HG03060 (cell line): Measurements from ENCODE around the gene FARSA.
"Not testable (repeated sequence)": the region's sequence is repeated elsewhere in the genome, so short reads cannot be mapped to it uniquely, and the experiment has no call there.

ENCODE experiments used
- ATAC-seq: cut with Tn5 transposase; IDR thresholded peaks from one replicate; pipeline ENCODE4 v1.9.1; 2021; ENCODE audit warnings: low read depth, moderate number of reproducible peaks; ENCODE audit not compliant: unreplicated experiment

Gene FARSA

GRCh38 chr19:12937927-12938778 is 4.6 kb upstream of the FARSA start, which contains the start of gene CALR:
CALR (plus strand) TSS chr19:12938609; CDS start chr19:12938680, 71 bp downstream.
- ATAC-seq, result peak; percentile 67

GRCh38 chr19:12937093-12937926 is 3.8 kb upstream of the FARSA start:
- ATAC-seq, result no peak

- no peak for ATAC-seq
Observed at GRCh38 chr19:12936582-12936981, 3.1 kb upstream of the FARSA start.

- ATAC-seq, result no peak
Observed at GRCh38 chr19:12935071-12935470, 1.6 kb upstream of the FARSA start.

- ATAC-seq, result no peak
Observed at GRCh38 chr19:12932392-12933286, 872 bp downstream of the FARSA start.

- ATAC-seq, result no peak
Observed at GRCh38 chr19:12930002-12930645, 3.4 kb downstream of the FARSA start.

GRCh38 chr19:12924621-12925310 is 8.7 kb downstream of the FARSA start:
- no peak for ATAC-seq

GRCh38 chr19:12922959-12923358 is 10.6 kb downstream of the FARSA start:
- no peak for ATAC-seq

- no peak for ATAC-seq
Observed at GRCh38 chr19:12921047-12921446, 12.5 kb downstream of the FARSA start.

- ATAC-seq, result no peak
Observed at GRCh38 chr19:12918253-12918652, 15.3 kb downstream of the FARSA start.

GRCh38 chr19:12915860-12916259 is 17.7 kb downstream of the FARSA start:
- not testable (repeated sequence) for ATAC-seq

- no peak for ATAC-seq
Observed at GRCh38 chr19:12913851-12914690, 19.4 kb downstream of the FARSA start.

- no peak for ATAC-seq
Observed at GRCh38 chr19:12913011-12913561, 20.4 kb downstream of the FARSA start.

GRCh38 chr19:12912571-12912970 is 20.9 kb downstream of the FARSA start:
- ATAC-seq, result no peak

- ATAC-seq, result no peak
Observed at GRCh38 chr19:12907166-12907565, 26.3 kb downstream of the FARSA start.

GRCh38 chr19:12899891-12900518 is 33.5 kb downstream of the FARSA start:
- ATAC-seq, result no peak

GRCh38 chr19:12896460-12896859 is 37.1 kb downstream of the FARSA start:
- no peak for ATAC-seq

- ATAC-seq, result no peak
Observed at GRCh38 chr19:12893582-12893981, 39.9 kb downstream of the FARSA start.
